Tibial artery (tissue), 4 donors: ENCODE results near the gene TATDN2.

Experiments
- DNase-seq, 2 donors: peaks; one replicate each; pipeline ENCODE4 v3.0.0-alpha.2; 2019
- H3K27ac ChIP-seq, 2 donors: fragments of 200-600 bp; sonication (generic) in 1 of 2; 1 replicate in 1 of 2; 2 replicates in 1 of 2; pipeline ENCODE4 v1.5.1; 2018 to 2019; ENCODE audit warnings: mild to moderate bottlenecking in 1 of 2
- H3K27me3 ChIP-seq, 2 donors: fragments of 200-600 bp; sonication (generic) in 1 of 2; one replicate each; pipeline versions ENCODE4 v1.5.1 to v1.6.0; 2016 to 2019
- H3K36me3 ChIP-seq, 3 donors: fragments of 200-600 bp; sonication (generic) in 2 of 3; one replicate each; pipeline ENCODE4 v1.5.1; 2016 to 2019; ENCODE audit warnings: mild to moderate bottlenecking in 2 of 3
- H3K4me1 ChIP-seq, 4 donors: fragments of 200-600 bp; sonication (generic) in 2 of 4; 1 replicate in 3 of 4; 2 replicates in 1 of 4; pipeline ENCODE4 v1.5.1; 2016 to 2019
- H3K4me3 ChIP-seq, 2 donors: fragments of 200-600 bp; sonication (generic) in 1 of 2; 1 replicate in 1 of 2; 2 replicates in 1 of 2; pipeline ENCODE4 v1.5.1; 2018 to 2019; ENCODE audit warnings: mild to moderate bottlenecking in 2 of 2
- H3K9me3 ChIP-seq, 3 donors: fragments of 200-600 bp; sonication (generic) in 1 of 3; one replicate each; pipeline ENCODE4 v1.5.1; 2016 to 2019
- CTCF ChIP-seq, 2 experiments: fragments of 200-600 bp in 1 of 2; fragments of 450-650 bp in 1 of 2; IDR thresholded peaks; one replicate each; pipeline ENCODE4 v1.5.1; 2017 to 2019; ENCODE audit warnings: antibody characterized with exemption in 2 of 2, mild to moderate bottlenecking in 1 of 2, moderate library complexity in 1 of 2
- intact Hi-C: fragments of 100-400 bp; cut with DNase I; formaldehyde crosslinking; loops from one replicate; pipeline ENCODE4 v1.15.0; 2023; ENCODE audit warnings: low total_unique reads

TATDN2 gene

DNA sequence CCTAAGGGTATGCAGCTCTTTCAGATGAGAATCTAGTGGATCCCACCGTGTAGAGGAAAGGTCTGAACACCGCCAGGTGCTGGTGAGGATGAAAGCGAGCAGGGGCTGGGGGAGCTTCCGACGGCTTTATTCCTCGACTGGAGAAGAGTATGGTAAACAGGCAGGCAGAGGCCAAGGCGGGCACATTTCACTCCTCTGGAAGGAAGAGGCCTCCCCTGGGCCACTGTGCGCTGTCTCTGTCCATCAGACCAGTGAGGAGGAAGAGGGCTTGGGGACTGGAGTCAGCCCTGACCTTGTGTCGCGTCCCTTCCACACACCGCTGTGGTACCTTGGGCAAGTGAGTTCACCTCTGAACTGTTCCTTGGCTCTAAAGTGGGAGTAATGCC is 40.3 kb downstream of the TATDN2 start:
- H3K36me3 ChIP-seq: peaks cover 3 to 88% (median 31%) of the 10 kb centered on the region in 3 donors
- H3K4me3 ChIP-seq: no peak overlapping the region
- H3K4me1 ChIP-seq: no peaks in the 10 kb centered on the region
- no peak for TF ChIP-seq CTCF (IDR thresholded peaks at IDR 0.05)
- no peak overlapping the region for H3K27ac ChIP-seq
- no peaks in the 10 kb centered on the region for H3K27me3 ChIP-seq
- intact Hi-C loops: no loop called here
- no peak for DNase-seq
- no peaks in the 10 kb centered on the region for H3K9me3 ChIP-seq

DNA sequence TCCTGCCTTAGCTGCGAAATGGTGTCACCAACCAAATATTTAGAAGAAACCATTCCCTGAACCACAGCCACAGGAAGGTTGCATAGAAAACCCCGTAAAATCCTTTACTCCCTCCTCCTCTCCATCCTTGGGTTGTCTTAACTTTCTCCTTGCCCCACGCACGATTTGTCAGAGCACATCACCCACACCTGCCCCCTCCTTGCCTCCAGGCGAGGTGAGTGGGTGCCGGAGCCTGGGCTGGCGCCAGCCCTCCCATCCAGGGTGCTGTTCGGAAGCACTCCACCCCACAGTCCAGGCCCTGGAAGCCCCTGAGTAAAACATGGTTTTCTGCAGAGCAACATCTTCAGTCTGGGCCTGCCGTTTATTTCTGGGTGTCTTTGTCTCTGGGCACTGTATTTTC is 40.8 kb downstream of the TATDN2 start:
- intact Hi-C loops: no loop called here
- Histone ChIP-seq H3K4me3 (no peak overlapping the region), H3K27ac (no peak overlapping the region), H3K27me3 (no peaks in the 10 kb centered on the region), H3K36me3 (peaks cover 3 to 88% (median 29%) of the 10 kb centered on the region in 3 donors), H3K4me1 (no peaks in the 10 kb centered on the region), H3K9me3 (no peaks in the 10 kb centered on the region)
- no peak for TF ChIP-seq CTCF (IDR thresholded peaks at IDR 0.05)
- no peak for DNase-seq

GRCh38 chr3:10289787-10290355 is 41.6 kb downstream of the TATDN2 start:
- Histone ChIP-seq H3K9me3 (no peaks in the 10 kb centered on the region), H3K4me3 (no peak overlapping the region), H3K4me1 (no peaks in the 10 kb centered on the region), H3K27me3 (no peaks in the 10 kb centered on the region), H3K36me3 (peaks cover 3 to 90% (median 29%) of the 10 kb centered on the region in 3 donors), H3K27ac (no peak overlapping the region)
- intact Hi-C loops: no loop called here
- no peak for TF ChIP-seq CTCF (IDR thresholded peaks at IDR 0.05)
- no peak for DNase-seq

- Histone ChIP-seq H3K9me3 (no peaks in the 10 kb centered on the region), H3K36me3 (peaks cover 4 to 94% (median 26%) of the 10 kb centered on the region in 3 donors), H3K4me3 (no peak overlapping the region), H3K27ac (no peak overlapping the region), H3K27me3 (no peaks in the 10 kb centered on the region), H3K4me1 (no peaks in the 10 kb centered on the region)
- no peak for TF ChIP-seq CTCF (IDR thresholded peaks at IDR 0.05)
- no peak for DNase-seq
- intact Hi-C loops: no loop called here
Measured at GRCh38 chr3:10290481-10291176, 42.4 kb downstream of the TATDN2 start.

GRCh38 chr3:10291641-10292040 is 43.4 kb downstream of the TATDN2 start:
- H3K36me3 ChIP-seq: peaks cover 9 to 93% (median 24%) of the 10 kb centered on the region in 3 donors
- H3K9me3 ChIP-seq: no peaks in the 10 kb centered on the region
- no peak overlapping the region for H3K27ac ChIP-seq
- no peaks in the 10 kb centered on the region for H3K27me3 ChIP-seq
- H3K4me1 ChIP-seq: no peaks in the 10 kb centered on the region
- no peak for DNase-seq
- no peak overlapping the region for H3K4me3 ChIP-seq
- intact Hi-C loops: no loop called here
- TF ChIP-seq CTCF (IDR thresholded peaks at IDR 0.05): no peak
